Lower lobe of right lung (tissue), 2 donors: Measurements from ENCODE around the gene GPR68. TPM values are rescaled to one million over a fixed set of nuclear protein-coding genes. Genes with fewer than 3 reads are reported as not detected.

Source experiments
- ATAC-seq, 2 donors: fragments of 200-7000 bp; cut with Tn5 transposase; one replicate each; pipeline ENCODE4 v1.9.1; 2020 to 2022; ENCODE audit warnings: mild to moderate bottlenecking in 2 of 2, moderate library complexity in 2 of 2
- DNase-seq: peaks from one replicate; pipeline ENCODE4 v3.0.0-alpha.2; 2020
- H3K27ac ChIP-seq: fragments of 200-600 bp; one replicate; pipeline ENCODE4 v1.8.0; 2022
- H3K27me3 ChIP-seq: fragments of 200-600 bp; one replicate; pipeline ENCODE4 v1.8.0; 2022; ENCODE audit warnings: low read depth
- H3K36me3 ChIP-seq: fragments of 200-600 bp; one replicate; pipeline ENCODE4 v1.8.0; 2022; ENCODE audit warnings: mild to moderate bottlenecking
- H3K4me1 ChIP-seq: fragments of 200-600 bp; one replicate; pipeline ENCODE4 v1.8.0; 2022
- H3K4me3 ChIP-seq: fragments of 200-600 bp; one replicate; pipeline ENCODE4 v1.8.0; 2022; ENCODE audit warnings: mild to moderate bottlenecking
- H3K9me3 ChIP-seq: fragments of 200-600 bp; one replicate; pipeline ENCODE4 v1.8.0; 2022
- intact Hi-C: fragments of 100-400 bp; cut with DNase I; formaldehyde crosslinking; loops from one replicate; pipeline ENCODE4 v1.11.0; 2022
- total RNA-seq: library from RNA; stranded (reverse); fragmentation: NEBNext Ultra II Directional; extraction: Animal tissue kit (Norgen Biotek cat#: 25700); gene quantifications from one replicate; pipeline ENCODE4 v1.2.1, GENCODE V29; 2021
- TF ChIP-seq, protein P1 (sequence below): fragments of 200-600 bp; IDR thresholded peaks from one replicate; pipeline ENCODE4 v1.8.0; 2022; ENCODE audit warnings: antibody characterized with exemption, mild to moderate bottlenecking
- donor health status: DM: no; HTN: yes; CAD: no; lungs with severe emphysema.

Gene GPR68
- total RNA-seq, 1 donor from 2014 or later: 3.4 TPM

DNA sequence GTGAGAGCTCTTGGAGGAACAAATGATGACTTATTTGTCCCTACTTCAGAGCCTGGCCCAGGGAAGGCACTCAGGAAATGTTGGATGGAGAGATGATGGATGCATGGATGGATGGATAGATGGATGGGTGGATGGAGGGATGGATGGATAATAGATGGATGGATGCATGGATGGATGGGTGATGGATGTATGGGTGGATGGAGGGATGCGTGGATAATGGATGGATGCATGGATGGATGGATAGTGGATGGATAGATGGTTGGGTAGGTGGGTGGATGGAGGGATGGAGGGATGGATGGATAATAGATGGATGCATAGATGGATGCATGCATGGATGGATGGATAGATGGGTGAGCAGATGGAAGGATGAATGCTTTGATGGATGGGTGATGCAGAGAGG, 23.2 kb downstream of the GPR68 start:
- no peak overlapping the region for H3K4me3 ChIP-seq

DNA sequence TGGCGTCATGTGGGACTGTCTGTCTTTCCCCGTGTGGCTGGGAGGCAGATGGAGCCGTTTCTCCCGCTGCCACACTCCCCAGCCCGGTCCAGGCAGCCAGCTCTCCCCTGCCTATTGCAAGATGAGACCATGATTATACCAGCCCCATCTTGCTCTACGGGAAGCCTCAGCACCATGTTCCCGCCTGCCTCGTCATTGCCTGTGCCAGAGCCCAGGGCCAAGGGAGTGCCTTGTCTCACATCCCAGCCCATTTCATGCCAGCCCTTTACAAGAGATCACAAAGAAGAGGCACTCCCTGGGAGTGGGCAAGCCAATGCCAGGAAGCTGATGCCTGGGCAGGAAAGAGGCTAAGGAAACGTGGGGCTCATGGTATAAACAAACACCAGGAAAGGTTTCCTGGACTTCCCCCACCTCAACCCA, 23.9 kb downstream of the GPR68 start:
- Histone ChIP-seq H3K27me3 (no peaks in the 10 kb centered on the region), H3K9me3 (no peaks in the 10 kb centered on the region), H3K4me3 (no peak overlapping the region), H3K4me1 (peaks cover 66% of the 10 kb centered on the region), H3K36me3 (peaks cover 42% of the 10 kb centered on the region), H3K27ac (peak overlapping the region; percentile 86)
- peak; percentile 38 to 52 for ATAC-seq
- no peak for DNase-seq
- TF ChIP-seq, protein P1, sequence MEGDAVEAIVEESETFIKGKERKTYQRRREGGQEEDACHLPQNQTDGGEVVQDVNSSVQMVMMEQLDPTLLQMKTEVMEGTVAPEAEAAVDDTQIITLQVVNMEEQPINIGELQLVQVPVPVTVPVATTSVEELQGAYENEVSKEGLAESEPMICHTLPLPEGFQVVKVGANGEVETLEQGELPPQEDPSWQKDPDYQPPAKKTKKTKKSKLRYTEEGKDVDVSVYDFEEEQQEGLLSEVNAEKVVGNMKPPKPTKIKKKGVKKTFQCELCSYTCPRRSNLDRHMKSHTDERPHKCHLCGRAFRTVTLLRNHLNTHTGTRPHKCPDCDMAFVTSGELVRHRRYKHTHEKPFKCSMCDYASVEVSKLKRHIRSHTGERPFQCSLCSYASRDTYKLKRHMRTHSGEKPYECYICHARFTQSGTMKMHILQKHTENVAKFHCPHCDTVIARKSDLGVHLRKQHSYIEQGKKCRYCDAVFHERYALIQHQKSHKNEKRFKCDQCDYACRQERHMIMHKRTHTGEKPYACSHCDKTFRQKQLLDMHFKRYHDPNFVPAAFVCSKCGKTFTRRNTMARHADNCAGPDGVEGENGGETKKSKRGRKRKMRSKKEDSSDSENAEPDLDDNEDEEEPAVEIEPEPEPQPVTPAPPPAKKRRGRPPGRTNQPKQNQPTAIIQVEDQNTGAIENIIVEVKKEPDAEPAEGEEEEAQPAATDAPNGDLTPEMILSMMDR: no peak
- intact Hi-C loops: no loop called here

More for the DNA sequence above, 23.2 kb downstream of the GPR68 start:
- TF ChIP-seq, protein P1: no peak
- DNase-seq (no peak), ATAC-seq (no peak)
- Histone ChIP-seq H3K27me3 (no peaks in the 10 kb centered on the region), H3K9me3 (no peaks in the 10 kb centered on the region), H3K4me1 (peaks cover 66% of the 10 kb centered on the region), H3K27ac (peak overlapping the region; percentile 86), H3K36me3 (peaks cover 36% of the 10 kb centered on the region)
- intact Hi-C loops: no loop called here

DNA sequence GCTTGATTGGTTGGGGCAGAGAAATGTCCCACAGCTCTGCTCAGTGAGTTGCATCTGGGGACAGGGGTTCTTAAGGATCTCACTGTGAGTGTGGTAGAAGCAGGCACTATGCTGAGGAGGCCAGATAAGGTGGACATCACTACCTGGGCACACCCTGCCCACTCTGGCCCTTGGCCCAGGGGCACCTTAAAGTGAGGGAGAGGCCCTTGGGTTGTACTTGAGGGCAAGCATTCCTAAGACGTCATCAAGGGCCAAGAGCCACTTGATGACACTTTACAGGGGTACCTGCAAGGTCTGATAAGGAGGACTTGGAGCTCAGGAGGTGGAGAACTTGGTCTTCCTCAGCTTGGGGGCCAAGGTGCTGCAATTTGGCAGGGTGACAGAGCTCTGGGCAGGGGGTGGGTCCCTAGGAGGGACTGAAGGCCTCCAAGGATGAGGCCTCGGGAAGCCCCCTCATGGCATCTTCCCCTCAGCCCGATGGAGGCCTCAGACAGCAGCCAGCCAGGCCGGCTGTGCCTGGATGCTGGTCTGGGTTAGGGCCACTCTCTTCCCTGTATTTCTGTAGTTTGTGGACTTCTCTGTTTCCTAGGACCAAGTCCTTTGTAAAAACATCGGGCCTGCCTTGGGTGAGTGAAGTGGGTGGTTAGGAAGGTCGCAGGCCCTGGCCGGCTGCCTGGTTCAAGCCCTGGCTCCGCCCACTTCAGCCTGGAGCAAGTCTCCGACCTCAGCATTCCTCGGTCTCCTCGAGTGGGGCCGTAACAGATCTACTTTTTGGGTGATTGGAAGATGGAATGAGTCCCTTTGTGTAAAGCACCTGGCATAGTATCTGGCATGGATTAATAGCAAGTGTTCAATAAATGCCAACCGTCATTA, 24.8 kb downstream of the GPR68 start:
- TF ChIP-seq, protein P1: no peak
- Histone ChIP-seq H3K27ac (peak overlapping the region; percentile 86), H3K9me3 (no peaks in the 10 kb centered on the region), H3K36me3 (peaks cover 42% of the 10 kb centered on the region), H3K4me1 (peaks cover 60% of the 10 kb centered on the region), H3K4me3 (no peak overlapping the region), H3K27me3 (no peaks in the 10 kb centered on the region)
- ATAC-seq (peak; percentile 87 to 90), DNase-seq (peak; percentile 85)
- intact Hi-C loops: no loop called here

DNA sequence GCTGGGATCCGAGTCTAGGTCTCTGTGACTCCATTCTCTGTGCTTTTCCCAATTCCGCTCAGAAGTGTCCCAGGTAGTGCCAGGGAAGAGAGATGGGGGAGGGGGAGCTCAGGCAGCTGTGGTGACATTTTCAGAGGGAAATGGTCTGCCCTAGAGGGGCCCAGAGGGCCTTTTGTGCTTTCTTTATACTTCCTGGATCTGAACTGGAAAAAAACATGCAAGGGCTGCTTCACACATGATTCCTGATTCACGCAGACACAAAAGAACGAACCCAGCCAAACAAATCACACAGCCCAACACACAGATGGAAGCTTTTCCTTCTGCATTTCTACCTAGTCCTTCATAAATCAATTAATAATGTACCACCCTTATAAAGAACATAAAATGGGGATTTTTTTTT, 26.5 kb downstream of the GPR68 start:
- Histone ChIP-seq H3K4me3 (no peak overlapping the region), H3K36me3 (peaks cover 44% of the 10 kb centered on the region), H3K4me1 (peaks cover 46% of the 10 kb centered on the region), H3K27ac (peak overlapping the region; percentile 13), H3K27me3 (no peaks in the 10 kb centered on the region), H3K9me3 (no peaks in the 10 kb centered on the region)
- no peak for DNase-seq
- TF ChIP-seq, protein P1: no peak
- no peak for ATAC-seq
- intact Hi-C loops: no loop called here

DNA sequence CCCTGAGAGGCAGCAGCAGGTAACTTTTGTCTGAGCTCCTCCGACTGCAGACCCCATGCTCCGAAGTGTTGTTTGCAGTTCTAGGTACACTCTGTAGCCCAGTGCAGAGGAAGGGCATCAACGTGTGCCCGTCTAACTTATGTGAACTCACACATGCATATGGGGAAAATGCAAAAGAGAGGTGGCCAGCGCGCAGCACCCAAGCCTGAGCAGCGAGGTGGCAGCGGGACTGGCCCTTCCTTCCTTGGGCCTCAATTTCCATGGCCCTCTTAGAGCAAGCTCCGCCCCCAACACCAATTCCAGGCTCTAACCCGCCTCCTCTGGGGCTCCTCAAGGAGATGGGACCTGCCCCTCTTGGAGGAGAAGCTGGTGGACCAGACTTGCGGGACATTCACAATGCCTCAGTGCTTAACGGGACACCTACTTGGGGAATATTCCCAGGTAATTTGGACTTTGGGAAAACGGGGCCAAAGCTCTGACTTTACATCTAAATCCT, 27.7 kb downstream of the GPR68 start:
- no peak overlapping the region for H3K4me3 ChIP-seq
- peaks cover 54% of the 10 kb centered on the region for H3K36me3 ChIP-seq
- TF ChIP-seq, protein P1: no peak
- no peaks in the 10 kb centered on the region for H3K9me3 ChIP-seq
- peaks cover 34% of the 10 kb centered on the region for H3K4me1 ChIP-seq
- no peaks in the 10 kb centered on the region for H3K27me3 ChIP-seq
- intact Hi-C loops: no loop called here
- no peak for DNase-seq
- ATAC-seq: no peak
- no peak overlapping the region for H3K27ac ChIP-seq
